ENCODE data around the gene LCE2B. TPM values are rescaled to one million over a fixed set of nuclear protein-coding genes. Genes with fewer than 3 reads are reported as not detected.
A peak's percentile ranks its signal among the peaks of the same experiment; 100 is the strongest.
"Not testable (repeated sequence)": the region's sequence is repeated elsewhere in the genome, so short reads cannot be mapped to it uniquely, and the experiment has no call there.

LCE2B gene, protein sequence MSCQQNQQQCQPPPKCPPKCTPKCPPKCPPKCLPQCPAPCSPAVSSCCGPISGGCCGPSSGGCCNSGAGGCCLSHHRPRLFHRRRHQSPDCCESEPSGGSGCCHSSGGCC
- not detected for total RNA-seq

GRCh38 chr1:152685823-152686222 is at the start of gene LCE2B:
Gene LCE2B (plus strand): TSS chr1:152686123. CDS start chr1:152686844, 721 bp downstream.
- H3K27ac ChIP-seq; H3K36me3 ChIP-seq; H3K9me3 ChIP-seq; H3K27me3 ChIP-seq; DNase-seq (ENCODE audit: low spot score); H3K4me3 ChIP-seq; H3K4me1 ChIP-seq: not testable (repeated sequence)

- no peak overlapping the region for H3K27ac ChIP-seq
- H3K27me3 ChIP-seq: no peaks in the 10 kb centered on the region
- no peak for DNase-seq (ENCODE audit: low spot score)
- no peak for TF ChIP-seq CTCF (IDR thresholded peaks at IDR 0.05)
- H3K4me1 ChIP-seq: no peaks in the 10 kb centered on the region
- H3K36me3 ChIP-seq: no peaks in the 10 kb centered on the region
- H3K9me3 ChIP-seq: peaks cover 0 to 6% of the 10 kb centered on the region in 2 donors
- H3K4me3 ChIP-seq: no peak overlapping the region
These were observed 45.6 kb upstream of the LCE2B start for GRCh38 chr1:152640351-152640750.

GRCh38 chr1:152643945-152644344 is 42.0 kb upstream of the LCE2B start:
- TF ChIP-seq CTCF (IDR thresholded peaks at IDR 0.05): no peak
- Histone ChIP-seq H3K36me3 (no peaks in the 10 kb centered on the region), H3K9me3 (peaks cover 0 to 2% of the 10 kb centered on the region in 2 donors), H3K27ac (no peak overlapping the region), H3K4me3 (no peak overlapping the region), H3K27me3 (no peaks in the 10 kb centered on the region), H3K4me1 (no peaks in the 10 kb centered on the region)
- no peak for DNase-seq (ENCODE audit: low spot score)

DNA sequence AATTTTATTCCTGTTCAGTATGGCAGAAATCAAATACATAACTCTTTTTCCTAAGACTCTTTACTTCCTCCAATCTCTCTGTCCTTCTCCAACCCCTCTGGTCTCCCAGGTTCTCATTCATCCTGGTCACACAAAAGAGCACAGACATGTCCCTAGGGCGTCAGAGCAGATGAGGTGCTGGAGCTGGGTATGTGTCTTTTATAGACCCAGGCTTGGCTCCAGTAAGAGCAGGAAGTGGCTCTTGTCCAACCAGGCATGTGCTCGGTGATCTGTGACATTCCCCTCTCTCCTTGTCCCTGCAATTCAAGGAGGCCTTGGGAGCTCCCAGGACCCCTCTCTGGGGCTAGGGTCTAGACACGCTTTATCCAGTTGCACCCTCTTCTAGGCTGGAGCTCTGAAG is 40.8 kb upstream of the LCE2B start:
- no peak overlapping the region for H3K27ac ChIP-seq
- DNase-seq (ENCODE audit: low spot score): no peak
- no peaks in the 10 kb centered on the region for H3K36me3 ChIP-seq
- H3K4me1 ChIP-seq: no peaks in the 10 kb centered on the region
- H3K9me3 ChIP-seq: no peaks in the 10 kb centered on the region
- H3K4me3 ChIP-seq: no peak overlapping the region
- TF ChIP-seq CTCF (IDR thresholded peaks at IDR 0.05): no peak
- no peaks in the 10 kb centered on the region for H3K27me3 ChIP-seq

GRCh38 chr1:152646656-152647055 is 39.3 kb upstream of the LCE2B start:
- no peaks in the 10 kb centered on the region for H3K9me3 ChIP-seq

GRCh38 chr1:152654110-152654509 is 31.8 kb upstream of the LCE2B start:
- no peaks in the 10 kb centered on the region for H3K9me3 ChIP-seq
- no peak overlapping the region for H3K4me3 ChIP-seq
- TF ChIP-seq CTCF (IDR thresholded peaks at IDR 0.05): peak in 1 of 2 donors; percentile 58
- no peaks in the 10 kb centered on the region for H3K27me3 ChIP-seq
- no peak overlapping the region for H3K27ac ChIP-seq
- no peak for DNase-seq (ENCODE audit: low spot score)
- H3K36me3 ChIP-seq: no peaks in the 10 kb centered on the region
- no peaks in the 10 kb centered on the region for H3K4me1 ChIP-seq

More at GRCh38 chr1:152646656-152647055, 39.3 kb upstream of the LCE2B start:
- TF ChIP-seq CTCF (IDR thresholded peaks at IDR 0.05): no peak
- no peaks in the 10 kb centered on the region for H3K27me3 ChIP-seq
- no peak overlapping the region for H3K27ac ChIP-seq
- H3K4me3 ChIP-seq: no peak overlapping the region
- no peak for DNase-seq (ENCODE audit: low spot score)
- H3K4me1 ChIP-seq: no peaks in the 10 kb centered on the region
- no peaks in the 10 kb centered on the region for H3K36me3 ChIP-seq

Data from right atrium auricular region (tissue), 2 donors.